K562 treated with DMSO at 1 percent for 4 hours (cell line): ENCODE data around the gene CDC7. TPM values are rescaled to one million over a fixed set of nuclear protein-coding genes. Genes with fewer than 3 reads are reported as not detected.

Experiments
- total RNA-seq: library from RNA; unstranded; fragments of 300-600 nt; gene quantifications from 2 replicates; pipeline ENCODE4 v1.2.3, GENCODE V29; 2022; ENCODE audit not compliant: insufficient read depth

CDC7 gene
- total RNA-seq: 7.9 and 9.2 TPM in 2 replicates

DNA sequence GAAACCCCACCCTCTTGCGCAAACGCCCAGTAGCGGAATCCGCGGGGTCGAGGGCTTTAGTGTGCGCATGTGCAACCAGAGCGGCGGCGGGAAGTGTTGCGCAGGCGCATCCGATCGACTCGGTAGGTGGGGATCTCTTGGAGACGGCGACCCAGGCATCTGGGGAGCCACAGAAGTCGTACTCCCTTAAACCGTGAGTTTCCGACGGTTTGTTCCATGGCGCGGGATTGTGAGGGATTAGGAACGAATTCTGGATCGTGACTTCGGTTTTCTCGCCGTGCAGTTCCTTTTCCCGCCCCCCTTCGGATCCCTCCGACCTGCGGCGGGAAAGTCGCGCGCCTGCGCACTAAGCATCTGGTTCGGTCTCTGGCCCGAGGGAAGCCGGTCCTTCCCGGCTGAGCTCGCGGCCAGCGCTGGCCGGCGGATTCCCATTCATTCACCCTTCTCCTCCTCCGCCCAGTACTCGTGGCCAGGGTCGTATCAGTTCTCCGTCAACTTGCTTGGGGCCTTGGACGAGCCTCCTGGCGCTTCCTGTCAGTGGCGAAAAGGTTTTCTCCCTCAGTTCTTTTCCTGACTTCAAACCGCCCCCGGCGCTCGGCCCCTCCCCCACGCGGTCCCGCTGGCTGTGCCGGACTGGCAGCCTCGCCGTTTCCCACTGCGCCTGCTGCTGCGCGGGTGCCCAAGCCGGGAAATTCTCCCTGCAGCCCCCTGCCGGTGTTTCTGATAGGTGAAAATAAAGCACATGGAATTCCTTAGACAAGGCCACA lies at the start of gene CDC7:
TSS of gene CDC7 (plus strand) at position 96 of the 767 bp plus-strand sequence. CDS start 866 bp downstream, outside the sequence.

Other genes with a start within 250 kb of the CDC7 start
- 2.0 and 3.1 TPM in 2 replicates for gene HFM1, start 96.0 kb upstream of the CDC7 start, total RNA-seq